NCI-H748 treated with DMSO at 0.1 percent for 48 hours (cell line): Measurements from ENCODE around the gene NELL1.

Source experiments
- DNase-seq: peaks from one replicate; lab custom pipeline; 2025; lab: John Stamatoyannopoulos, UW

Gene NELL1

DNA sequence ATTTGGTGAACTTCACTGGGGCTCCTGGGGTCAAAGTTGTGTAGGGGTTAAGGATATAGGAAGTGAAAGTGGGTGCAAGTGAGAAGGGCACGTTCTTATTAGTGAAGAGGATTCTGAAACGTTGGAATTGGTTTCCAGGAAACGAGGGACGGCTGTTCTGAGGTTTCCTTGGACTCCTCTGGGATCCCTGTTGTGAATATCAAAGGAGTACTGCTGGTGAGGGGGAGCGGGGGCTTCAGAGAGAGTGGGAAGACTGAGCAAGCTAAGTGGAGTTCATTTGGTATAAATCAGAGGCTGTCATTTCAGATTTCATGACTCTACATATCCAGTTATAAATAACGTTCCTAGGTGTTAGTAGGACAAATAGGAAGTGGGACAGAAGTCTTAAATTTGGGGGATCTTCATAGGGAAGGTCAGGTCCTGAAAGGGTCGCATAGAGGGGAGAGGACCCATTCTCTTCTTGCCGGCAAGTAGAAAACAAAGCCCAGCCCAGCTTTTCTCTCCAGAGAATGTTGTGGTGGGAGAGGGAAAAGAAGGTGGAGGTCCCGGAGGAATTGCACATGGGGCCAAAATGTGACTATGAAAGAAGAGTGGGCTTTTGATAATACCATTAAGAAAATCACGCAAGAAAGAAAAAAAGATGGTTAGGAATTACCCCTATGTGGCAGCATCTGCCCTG lies 1.1 kb upstream of the NELL1 start:
- no peak for DNase-seq

DNA sequence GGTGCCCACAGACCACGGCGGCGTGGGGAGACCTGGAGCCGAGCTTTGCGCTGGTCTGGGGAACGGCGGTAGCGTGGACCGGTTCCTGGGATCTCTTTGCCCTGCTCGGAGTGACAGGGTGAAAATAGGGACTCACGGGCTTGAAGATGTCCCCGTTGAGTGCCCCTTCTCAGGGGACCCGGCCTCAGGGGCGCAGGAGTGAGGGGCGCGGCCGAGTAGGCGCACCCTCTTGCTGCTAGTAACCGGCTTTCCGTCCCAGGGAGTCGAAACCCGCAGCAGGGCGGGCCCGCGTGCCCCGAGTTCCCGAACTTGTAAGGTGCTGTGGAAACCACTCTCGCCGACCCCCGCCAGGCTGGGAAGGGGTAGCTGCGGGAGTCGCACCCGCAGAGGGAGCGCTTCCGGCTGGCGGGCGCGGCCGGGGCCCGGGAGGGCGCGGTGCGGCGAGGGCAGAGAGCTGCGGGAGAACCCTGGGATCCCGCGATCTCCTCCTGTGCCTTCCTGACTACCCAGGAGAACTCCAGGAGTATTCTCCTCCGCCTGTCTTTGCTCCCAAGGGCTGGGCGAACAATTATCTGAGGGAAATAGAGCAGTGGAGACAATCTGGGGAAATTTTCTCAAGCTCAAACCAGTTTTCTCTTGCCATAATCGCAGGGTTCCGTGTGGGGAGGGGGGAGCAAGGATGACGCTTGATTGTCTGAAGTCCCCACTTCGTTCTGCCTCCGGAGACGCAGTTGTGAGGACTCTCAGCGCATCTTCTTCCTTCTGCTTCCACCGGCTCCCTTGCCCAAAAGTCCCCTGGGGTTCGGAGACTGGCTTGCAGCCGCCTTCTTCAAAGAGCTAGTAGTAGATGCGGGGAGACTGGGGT lies 666 bp downstream of the NELL1 start:
- DNase-seq = peak; percentile 32

DNA sequence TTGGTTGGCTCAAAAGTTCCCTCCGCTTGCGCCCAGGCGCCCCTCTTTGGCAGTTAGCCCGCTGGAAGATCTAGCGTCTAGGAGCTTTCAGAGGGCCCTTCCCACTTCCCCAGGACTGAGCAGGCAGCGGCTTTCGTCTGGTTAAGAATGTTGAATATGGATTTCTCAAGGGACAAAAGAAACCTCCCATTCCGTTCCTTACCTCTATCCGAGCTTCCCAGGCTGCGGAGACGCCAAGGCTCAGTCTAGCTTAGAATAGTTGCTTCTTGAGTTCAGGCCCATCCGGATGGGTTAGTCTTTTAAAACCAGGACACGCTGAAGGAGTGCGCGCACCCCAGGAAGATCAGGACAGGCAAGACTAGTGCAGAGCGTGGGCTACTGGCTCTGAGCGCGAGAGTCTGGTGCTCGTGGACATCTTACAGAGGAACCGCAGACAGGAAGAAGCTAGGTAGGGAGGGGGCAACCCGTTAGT lies 1.6 kb downstream of the NELL1 start:
- DNase-seq = peak; percentile 48

DNA sequence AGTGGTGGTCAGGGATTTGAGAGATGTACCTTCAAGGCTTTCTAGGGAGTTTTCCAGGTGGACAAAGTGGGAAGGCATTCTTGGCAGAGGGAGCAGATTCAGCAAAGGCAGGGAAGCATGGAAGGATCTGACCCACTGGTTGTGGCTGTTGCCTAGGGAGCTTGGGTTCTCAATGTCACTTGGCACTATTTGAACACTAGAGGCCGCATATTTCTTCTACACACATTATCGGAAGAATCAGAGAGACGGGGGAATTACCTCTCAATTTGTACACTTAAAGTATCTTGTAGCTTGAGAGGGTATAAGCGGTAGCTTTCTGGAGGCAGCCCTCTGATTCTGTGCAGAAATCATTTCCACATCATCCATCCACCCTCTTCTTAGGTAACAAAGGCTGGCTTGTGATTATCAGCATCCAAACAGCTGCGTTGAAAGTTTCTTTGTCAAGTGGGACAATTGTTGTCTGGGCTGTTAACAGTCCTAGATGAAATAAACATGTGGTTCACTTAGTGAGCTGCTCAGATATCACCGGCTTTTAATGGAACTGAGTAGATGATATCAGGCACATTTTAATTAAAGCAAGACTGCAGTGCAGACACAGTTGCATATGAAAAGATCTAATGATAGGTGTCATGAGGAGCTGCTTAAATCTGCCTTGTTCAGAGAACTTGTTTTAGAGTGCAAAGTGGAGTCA lies 2.6 kb downstream of the NELL1 start:
- DNase-seq = peak; percentile 91

DNA sequence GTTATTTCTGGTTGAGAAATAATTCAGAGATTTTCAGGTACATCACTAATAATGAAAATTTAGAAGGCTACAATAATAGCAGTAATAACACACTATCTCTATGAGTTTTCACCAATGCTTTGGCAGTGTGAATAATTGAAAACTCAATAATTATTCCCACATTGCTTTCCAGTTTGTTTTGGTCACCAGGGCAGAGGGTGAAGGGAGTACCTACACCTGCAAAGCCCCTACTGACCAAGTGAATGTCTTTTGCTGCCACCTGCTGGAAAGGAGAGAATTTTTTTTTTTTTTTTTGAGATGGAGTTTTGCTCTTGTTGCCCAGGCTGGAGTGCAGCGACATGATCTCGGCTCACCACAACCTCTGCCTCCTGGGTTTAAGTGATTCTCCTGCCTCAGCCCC lies 3.2 kb downstream of the NELL1 start:
- DNase-seq = peak; percentile 22

DNA sequence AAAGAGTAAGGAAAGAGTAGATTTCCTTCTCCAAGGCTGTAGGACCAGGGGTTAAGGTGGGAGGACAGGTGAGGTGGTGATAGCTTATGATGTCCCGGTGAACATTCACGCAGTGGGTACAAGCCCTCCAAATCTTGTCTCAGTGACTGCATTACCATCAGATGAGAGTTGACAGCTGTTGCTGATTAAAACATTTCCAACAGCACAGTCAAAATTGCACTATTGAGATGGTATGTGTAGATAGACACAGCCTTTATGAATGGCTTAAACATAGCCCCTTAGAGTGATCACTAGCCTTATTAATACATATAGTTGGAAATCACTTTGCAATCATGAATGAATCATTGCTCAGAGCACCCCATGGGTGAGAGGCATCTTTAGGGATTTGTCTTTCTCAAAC lies 7.3 kb downstream of the NELL1 start:
- no peak for DNase-seq

DNA sequence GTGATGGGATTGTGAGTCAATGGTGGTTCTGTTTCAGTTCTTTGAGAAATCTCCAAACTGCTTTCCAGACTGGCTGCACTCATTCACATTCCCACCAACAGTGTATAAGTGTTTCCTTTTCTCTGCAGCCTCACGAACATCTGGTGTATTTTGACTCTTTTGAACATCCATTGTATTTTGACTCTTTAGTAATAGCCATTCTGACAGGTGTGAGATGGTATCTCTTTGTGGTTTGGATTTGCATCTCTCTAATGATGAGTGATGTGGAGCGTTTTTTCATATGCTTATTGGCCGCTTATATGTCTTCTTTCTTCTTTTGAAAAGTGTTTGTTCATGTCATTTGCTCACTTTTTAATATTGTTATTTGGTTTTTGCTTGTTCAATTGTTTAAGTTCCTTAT lies 19.4 kb downstream of the NELL1 start:
- DNase-seq = peak; percentile 38

DNA sequence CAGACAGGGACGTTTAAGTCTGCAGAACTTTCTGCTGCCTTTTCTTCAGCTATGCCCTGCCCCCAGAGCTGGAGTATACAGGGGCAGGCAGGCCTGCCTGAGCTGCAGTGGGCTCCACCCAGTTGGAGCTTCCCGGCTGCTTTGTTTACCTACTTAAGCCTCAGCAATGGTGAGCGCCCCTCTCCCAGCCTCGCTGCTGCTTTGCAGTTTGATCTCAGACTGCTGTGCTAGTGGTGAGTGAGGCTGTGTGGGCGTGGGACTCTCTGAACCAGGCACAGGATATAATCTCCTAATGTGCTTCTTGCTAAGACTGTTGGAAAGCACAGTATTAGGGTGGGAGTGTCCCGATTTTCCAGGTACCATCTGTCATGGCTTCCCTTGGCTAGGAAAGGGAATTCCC lies 38.5 kb downstream of the NELL1 start:
- no peak for DNase-seq

DNA sequence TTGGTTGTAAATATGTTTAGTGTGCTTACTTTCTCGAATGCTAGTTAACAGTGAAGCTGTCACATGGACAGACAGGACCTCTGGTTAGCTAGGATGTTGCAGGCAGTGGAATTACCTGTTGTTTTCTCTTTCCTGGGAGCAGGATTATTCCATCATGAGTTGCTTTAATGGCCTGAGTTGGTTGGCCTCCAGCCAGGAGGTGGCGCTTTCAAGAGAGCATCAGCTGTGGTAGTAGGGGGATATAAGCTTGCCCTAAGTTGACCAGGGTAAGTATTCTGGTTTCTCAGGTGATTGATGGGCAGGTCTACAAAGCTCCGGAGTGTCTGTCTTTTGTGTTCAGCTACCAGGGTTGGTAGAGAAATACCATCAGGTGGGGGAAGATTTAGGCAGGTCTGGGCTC lies 43.5 kb downstream of the NELL1 start:
- DNase-seq = no peak

DNA sequence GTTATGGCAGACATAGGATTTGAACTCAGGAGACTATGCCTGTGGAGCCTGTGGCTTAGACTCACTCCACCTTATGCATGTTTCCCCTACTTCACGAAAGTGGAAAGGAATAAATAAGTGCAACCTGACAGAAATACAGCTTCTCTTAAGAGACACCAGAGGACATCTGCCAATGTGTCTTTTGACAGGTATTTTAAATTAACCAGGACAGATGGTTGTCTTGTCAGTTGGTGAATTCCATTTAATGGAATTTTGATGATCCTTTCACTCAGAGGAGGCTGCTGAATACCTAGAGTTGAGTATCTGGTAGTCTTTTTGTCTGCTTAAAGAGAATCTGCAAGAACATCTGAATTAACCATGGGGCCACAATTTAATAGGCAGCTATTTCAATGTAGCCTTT lies 46.1 kb downstream of the NELL1 start:
- DNase-seq = no peak

DNA sequence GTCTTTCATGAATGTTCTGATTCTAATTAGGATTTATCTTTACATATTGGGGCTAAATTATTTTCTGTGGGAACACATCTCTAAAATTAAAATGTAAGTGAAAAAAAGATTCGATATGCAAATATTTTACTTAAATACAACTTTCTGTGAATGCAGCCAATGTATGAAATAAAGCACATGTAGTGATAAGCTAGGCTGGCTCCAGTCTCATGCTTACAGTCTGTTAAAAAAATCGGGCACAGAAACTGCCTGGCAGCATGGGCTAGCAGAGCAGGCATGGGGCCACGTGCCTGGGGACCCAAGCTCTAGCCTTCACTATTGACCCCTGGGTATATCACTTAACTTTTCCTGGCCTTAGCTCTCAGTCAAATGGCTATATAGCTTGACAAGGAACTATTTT lies 46.5 kb downstream of the NELL1 start:
- DNase-seq = no peak

DNA sequence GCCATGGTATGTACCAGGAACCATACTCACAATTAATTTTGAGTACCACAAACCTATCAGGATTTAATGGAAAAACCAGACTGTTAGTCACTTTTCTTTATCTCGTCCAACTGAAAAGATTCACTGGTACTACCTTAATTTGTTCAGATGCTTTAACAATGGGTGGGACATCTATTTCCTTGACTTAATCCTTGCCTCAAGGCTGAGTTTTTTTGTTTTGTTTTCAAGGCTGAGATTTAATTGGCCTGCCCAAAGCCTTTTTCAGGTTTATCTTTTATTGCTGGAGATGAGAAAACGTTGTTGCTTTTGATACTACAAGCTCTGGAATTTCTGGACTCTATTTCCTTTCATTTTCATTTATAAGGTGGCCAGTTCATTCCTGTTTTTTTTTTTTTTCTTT lies 50.4 kb downstream of the NELL1 start:
- no peak for DNase-seq

DNA sequence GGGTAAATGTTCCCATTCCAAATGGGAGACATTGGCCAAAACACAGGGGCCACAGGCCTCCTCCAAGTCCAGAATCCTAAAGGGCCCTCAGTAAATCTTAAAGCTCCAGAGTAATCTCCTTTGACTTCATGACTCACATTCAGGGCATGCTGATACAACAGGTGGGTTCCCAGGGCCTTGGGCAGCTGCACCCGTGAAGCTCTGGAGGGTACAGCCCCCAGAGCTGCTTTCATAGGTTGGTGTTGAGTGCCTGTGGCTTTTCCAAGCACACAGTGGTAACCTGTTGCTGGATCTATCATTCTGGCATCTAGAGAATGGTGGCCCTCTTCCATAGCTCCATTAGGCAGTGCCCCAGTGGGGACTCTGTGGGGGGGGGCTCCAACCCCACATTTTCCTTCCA lies 54.0 kb downstream of the NELL1 start:
- DNase-seq = no peak

DNA sequence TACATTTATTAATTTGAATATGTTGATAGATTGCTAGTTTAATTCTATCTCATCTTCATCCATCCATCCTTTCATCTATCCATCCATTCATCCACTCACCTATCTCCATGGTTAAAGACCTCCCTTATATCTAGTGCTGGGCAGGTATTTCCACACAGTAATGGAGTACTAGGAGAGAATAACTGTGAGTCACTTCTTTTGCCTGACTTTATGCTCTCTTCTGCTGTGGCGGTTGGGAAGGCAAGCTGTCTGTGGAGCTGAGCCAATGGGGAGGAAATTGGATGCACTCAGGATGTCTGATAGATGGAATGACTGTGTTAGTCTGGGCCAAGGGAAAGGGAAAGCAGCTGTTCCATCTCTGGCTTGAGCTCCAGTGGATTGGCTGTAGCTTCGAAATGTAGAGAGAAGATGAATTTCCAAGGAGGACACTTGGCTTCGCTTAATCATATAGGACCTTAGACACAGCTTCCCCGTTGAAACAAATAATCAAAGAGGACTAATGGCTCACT lies 60.3 kb downstream of the NELL1 start:
- DNase-seq = no peak

DNA sequence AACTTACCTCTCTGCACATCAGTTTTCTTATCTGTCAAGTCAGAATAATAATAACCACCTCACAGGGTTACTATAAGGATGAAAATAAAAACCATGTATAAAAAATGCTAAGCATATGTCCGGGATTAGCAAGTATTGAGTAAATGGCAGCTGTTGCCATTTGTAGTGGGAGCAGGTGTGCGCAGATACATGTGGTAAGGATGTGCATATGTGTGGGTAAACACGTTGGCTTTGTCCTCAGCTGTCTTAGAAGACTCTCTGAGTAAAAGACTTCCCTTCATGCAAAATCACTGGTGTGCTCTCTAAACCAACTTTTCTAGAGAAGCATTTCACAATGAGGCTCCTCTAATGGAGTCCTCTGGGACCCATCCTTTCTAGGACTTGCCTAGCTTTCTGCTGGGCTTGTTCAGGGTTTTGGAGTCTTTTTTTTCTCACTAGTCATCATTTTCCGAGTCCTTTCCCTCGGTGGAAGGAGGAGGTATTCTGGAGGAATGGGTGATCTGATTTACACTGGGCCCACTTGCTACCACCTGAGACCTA lies 62.4 kb downstream of the NELL1 start:
- no peak for DNase-seq

DNA sequence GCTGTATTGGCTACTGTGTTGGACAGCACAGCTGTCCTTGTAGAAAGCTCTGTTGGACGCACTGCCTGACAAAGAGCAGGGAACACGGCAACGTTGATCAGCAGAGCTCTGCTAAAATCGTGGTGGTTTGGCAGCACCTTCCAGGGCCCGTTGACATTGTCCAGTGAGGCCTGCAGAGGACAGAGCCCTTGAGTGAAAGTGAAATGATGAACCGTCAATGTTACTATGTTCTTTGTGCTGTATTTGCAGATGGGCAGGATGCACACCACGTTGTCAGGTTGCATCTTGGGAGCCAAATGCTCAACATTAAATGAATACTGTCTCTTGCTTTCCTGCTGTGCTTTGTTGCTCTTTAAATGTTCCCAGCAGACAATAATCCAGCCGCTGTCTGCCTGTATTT lies 69.7 kb downstream of the NELL1 start:
- DNase-seq = peak; percentile 46

DNA sequence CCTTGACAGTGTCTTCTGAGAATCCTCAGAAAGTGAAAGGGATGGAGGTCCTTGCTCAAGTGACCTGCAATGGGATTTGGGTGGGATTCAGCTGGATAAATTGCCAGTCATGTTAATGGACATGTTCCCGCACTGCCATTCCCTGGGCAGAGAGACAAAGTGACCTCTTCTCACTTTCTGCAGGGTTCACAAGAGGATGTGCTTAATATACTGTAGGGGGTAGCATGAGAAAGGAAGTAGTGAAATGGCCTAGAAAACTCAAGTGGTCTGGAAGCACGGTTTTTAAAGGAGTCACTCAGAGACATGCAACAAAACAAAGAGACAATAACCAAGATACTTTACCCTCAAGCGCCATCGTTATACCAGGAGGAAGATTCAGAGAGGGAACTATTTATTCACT lies 70.2 kb downstream of the NELL1 start:
- peak; percentile 75 for DNase-seq

DNA sequence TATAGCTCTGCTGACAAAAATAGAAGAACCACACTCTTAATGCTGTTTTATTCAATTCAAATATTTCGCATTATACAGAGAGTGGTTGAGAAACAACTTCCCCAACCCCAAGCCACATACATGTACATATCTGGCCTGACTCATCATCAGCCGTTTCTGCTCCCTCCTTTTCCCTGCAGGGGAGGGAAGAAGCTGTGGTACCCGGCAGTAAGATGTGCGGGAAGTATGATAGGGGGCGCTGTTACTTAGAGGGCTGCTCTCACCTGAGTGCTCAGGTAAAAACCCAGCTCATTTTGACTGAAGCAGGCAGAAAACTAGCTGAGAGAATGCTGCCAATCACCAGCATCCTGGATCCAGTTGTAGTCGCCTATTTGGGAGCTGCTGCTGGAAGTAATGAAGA lies 85.5 kb downstream of the NELL1 start:
- peak; percentile 82 for DNase-seq

DNA sequence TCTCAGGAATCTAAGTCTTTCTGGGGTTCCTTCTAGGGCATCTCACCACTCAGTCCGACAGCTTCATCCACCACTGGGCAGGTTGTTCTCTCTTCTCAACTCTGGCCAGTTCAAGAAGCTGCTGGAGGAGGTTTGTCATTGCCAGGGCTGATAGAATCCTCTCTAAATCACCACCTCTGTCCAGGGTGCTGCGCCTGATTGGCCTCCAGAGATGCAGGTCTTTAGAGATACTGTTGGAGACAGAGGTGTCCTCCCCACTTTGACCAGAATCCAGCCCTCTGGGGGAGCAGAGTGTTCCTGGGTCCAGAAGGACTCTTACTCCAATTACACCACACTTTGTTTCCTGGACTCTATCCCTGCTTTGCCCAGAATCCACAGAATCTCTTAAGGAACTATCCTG lies 90.2 kb downstream of the NELL1 start:
- DNase-seq = no peak

DNA sequence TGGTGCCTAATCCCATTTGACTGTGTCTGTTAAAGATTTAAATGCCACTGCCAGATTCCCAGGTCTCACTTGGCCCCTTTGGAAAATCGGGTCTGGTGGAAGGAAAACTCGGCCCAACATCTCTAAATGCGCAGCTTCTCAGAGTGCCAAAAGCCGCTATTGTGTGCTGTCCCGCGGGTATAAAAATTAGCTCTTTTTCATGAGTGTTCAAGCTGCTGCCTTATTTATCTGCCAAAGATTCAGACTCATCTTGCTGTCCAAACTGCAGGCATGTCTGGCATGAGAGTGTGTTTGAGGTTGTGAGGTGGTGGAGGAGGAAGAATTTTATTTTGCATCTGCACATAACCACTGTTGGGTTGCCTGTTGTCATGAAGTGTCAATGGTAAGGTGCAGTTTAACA lies 91.4 kb downstream of the NELL1 start:
- no peak for DNase-seq

DNA sequence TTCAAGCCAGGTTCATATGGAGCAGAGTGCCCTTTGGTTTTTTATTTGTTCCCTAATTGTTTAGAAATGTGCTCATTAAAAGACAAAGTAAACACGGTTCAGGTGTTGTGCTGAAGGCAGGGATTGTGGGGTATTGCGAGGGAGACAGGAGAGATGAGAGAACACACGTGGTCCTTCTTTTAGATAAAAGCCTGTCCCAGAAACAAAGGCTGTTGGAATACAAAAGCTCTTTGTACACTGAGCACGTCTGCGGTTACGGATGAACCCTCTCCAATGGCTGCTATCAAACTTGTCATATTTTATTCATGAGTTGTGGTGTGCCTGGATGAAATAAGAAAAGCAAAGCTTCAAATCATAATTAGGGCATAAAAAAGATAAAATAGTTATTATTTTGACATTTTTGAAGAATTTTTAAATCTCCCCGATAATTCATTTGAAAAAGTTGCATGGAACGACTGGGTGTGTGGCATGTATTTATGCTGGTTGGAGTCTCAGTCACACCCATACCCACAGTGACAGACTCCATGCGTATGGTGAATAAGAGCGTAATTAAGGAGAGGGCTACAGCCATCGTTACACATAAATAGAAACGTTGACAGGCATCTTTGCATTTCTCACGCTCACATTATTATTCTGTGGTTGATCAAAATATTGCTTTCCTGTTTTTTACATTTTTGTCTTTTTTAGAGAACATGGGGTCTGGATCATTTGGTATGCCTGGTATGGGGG lies 92.9 kb downstream of the NELL1 start:
- peak; percentile 99 for DNase-seq

DNA sequence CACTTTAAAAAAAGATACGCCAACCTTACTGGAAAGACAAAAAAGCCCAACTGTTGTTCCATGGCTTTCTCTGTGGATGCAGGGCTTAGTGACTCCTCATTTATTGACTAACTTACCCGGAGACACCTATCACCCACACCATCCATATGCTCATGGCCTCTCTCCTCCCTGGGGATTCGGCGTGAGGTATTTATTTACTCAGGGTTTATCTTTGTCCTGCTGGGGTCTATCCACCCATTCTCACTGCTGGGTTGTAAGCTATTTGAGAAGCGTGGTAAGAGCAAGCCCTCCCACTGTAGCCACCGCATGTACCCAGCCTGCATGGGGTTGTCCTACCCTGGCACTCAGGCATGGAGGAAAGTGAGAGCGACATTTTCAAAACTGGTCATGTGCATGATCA lies 93.6 kb downstream of the NELL1 start:
- DNase-seq = peak; percentile 80
